RWPE2 (cell line): ENCODE measurements around the gene TIFAB.

Experiments used
- ATAC-seq: fragments of 200-7000 bp; cut with Tn5 transposase; 3 replicates; pipeline ENCODE4 v1.9.1; 2021; ENCODE audit warnings: low read depth
- DNase-seq: peaks from one replicate; pipeline ENCODE4 v3.0.0-alpha.2; 2020; ENCODE audit warnings: low spot score
- H3K27ac ChIP-seq: fragments of 450-650 bp; 2 replicates; pipeline ENCODE4 v1.5.1; 2017; ENCODE audit warnings: mild to moderate bottlenecking; ENCODE audit not compliant: poor library complexity, severe bottlenecking
- H3K27me3 ChIP-seq: fragments of 250-450 bp; sonication (Bioruptor Pico); 2 replicates; pipeline ENCODE4 v1.5.1; 2021; ENCODE audit warnings: mild to moderate bottlenecking, moderate library complexity; ENCODE audit not compliant: insufficient read depth, poor library complexity, severe bottlenecking
- H3K36me3 ChIP-seq: fragments of 250-450 bp; sonication (Bioruptor Pico); 2 replicates; pipeline ENCODE4 v1.5.1; 2020; ENCODE audit warnings: low read depth, mild to moderate bottlenecking, moderate library complexity
- H3K4me1 ChIP-seq: fragments of 250-450 bp; sonication (Bioruptor Pico); 2 replicates; pipeline ENCODE4 v1.5.1; 2021; ENCODE audit warnings: mild to moderate bottlenecking, moderate library complexity; ENCODE audit not compliant: insufficient read depth, poor library complexity, severe bottlenecking
- H3K4me3 ChIP-seq: fragments of 250-450 bp; sonication (Bioruptor Pico); 2 replicates; pipeline ENCODE4 v1.5.1; 2021; ENCODE audit warnings: mild to moderate bottlenecking, moderate library complexity; ENCODE audit not compliant: severe bottlenecking
- H3K9me3 ChIP-seq: fragments of 250-450 bp; sonication (Bioruptor Pico); 2 replicates; pipeline ENCODE4 v1.5.1; 2021; ENCODE audit warnings: mild to moderate bottlenecking, moderate library complexity; ENCODE audit not compliant: severe bottlenecking
- CTCF ChIP-seq: fragments of 450-650 bp; IDR thresholded peaks from one replicate; pipeline ENCODE4 v1.5.1; 2017; ENCODE audit warnings: mild to moderate bottlenecking, moderate library complexity; ENCODE audit not compliant: poor library complexity, severe bottlenecking

TIFAB gene

GRCh38 chr5:135460246-135461033 is 8.3 kb upstream of the TIFAB start:
- TF ChIP-seq CTCF = no peak
- Histone ChIP-seq H3K36me3 (no peaks in the 10 kb centered on the region), H3K4me1 (peaks cover 9% of the 10 kb centered on the region), H3K4me3 (no peak overlapping the region), H3K9me3 (no peaks in the 10 kb centered on the region), H3K27me3 (no peaks in the 10 kb centered on the region), H3K27ac (no peak overlapping the region)
- ATAC-seq (no peak), DNase-seq (peak; percentile 62)

GRCh38 chr5:135458921-135459331 is 6.8 kb upstream of the TIFAB start:
- ATAC-seq (peak; percentile 15; the same call in 1 of the 3 replicates), DNase-seq (peak; percentile 64)
- Histone ChIP-seq H3K36me3 (no peaks in the 10 kb centered on the region), H3K9me3 (no peaks in the 10 kb centered on the region), H3K4me3 (no peak overlapping the region), H3K27ac (no peak overlapping the region), H3K27me3 (no peaks in the 10 kb centered on the region), H3K4me1 (peaks cover 9% of the 10 kb centered on the region)
- TF ChIP-seq CTCF = no peak

- TF ChIP-seq CTCF = no peak
- peak; percentile 26 for DNase-seq
- Histone ChIP-seq H3K4me1 (peaks cover 9% of the 10 kb centered on the region), H3K27me3 (no peaks in the 10 kb centered on the region), H3K9me3 (no peaks in the 10 kb centered on the region), H3K4me3 (no peak overlapping the region), H3K36me3 (no peaks in the 10 kb centered on the region), H3K27ac (no peak overlapping the region)
- ATAC-seq = no peak
These were observed 6.2 kb upstream of the TIFAB start for GRCh38 chr5:135458356-135458755.

GRCh38 chr5:135457424-135458071 is 5.4 kb upstream of the TIFAB start:
- peaks cover 9% of the 10 kb centered on the region for H3K4me1 ChIP-seq
- no peaks in the 10 kb centered on the region for H3K36me3 ChIP-seq
- H3K27ac ChIP-seq = no peak overlapping the region
- peak; percentile 92 for TF ChIP-seq CTCF
- H3K4me3 ChIP-seq = no peak overlapping the region
- peak; percentile 44; the same call in 2 of the 3 replicates for ATAC-seq
- H3K9me3 ChIP-seq = no peaks in the 10 kb centered on the region
- peak; percentile 66 for DNase-seq
- no peaks in the 10 kb centered on the region for H3K27me3 ChIP-seq
